Measurements from ENCODE around the gene PARD3B.

The PARD3B gene

GRCh38 chr2:205545971-205546816 is 1000.9 kb downstream of the PARD3B start:
- DNase-seq = peak; percentile 19

- DNase-seq = no peak
Measured at GRCh38 chr2:205555566-205556230, 1010.4 kb downstream of the PARD3B start.

- no peak for DNase-seq
Measured at GRCh38 chr2:205556357-205556756, 1011.1 kb downstream of the PARD3B start.

GRCh38 chr2:205556841-205557539 is 1011.7 kb downstream of the PARD3B start:
- DNase-seq = no peak

- DNase-seq = no peak
Measured at GRCh38 chr2:205557873-205558272, 1012.6 kb downstream of the PARD3B start.

- DNase-seq = no peak
Measured at GRCh38 chr2:205561441-205561840, 1016.2 kb downstream of the PARD3B start.

GRCh38 chr2:205563646-205564045 is 1018.4 kb downstream of the PARD3B start:
- no peak for DNase-seq

GRCh38 chr2:205564346-205565141 is 1019.3 kb downstream of the PARD3B start:
- no peak for DNase-seq

GRCh38 chr2:205565142-205565522 is 1019.9 kb downstream of the PARD3B start:
- DNase-seq = no peak

- no peak for DNase-seq
Measured at GRCh38 chr2:205566606-205567168, 1021.4 kb downstream of the PARD3B start.

GRCh38 chr2:205568620-205569019 is 1023.3 kb downstream of the PARD3B start:
- no peak for DNase-seq

GRCh38 chr2:205570648-205571047 is 1025.4 kb downstream of the PARD3B start:
- no peak for DNase-seq

GRCh38 chr2:205571360-205571959 is 1026.2 kb downstream of the PARD3B start:
- DNase-seq = no peak

GRCh38 chr2:205574001-205574400 is 1028.7 kb downstream of the PARD3B start:
- DNase-seq = no peak

- DNase-seq = no peak
Measured at GRCh38 chr2:205579335-205579734, 1034.1 kb downstream of the PARD3B start.

GRCh38 chr2:205580212-205580987 is 1035.1 kb downstream of the PARD3B start:
- no peak for DNase-seq

- DNase-seq = no peak
Measured at GRCh38 chr2:205582366-205582765, 1037.1 kb downstream of the PARD3B start.

- no peak for DNase-seq
Measured at GRCh38 chr2:205585449-205586383, 1040.4 kb downstream of the PARD3B start.

GRCh38 chr2:205586626-205587025 is 1041.4 kb downstream of the PARD3B start:
- DNase-seq = no peak

GRCh38 chr2:205589479-205589878 is 1044.2 kb downstream of the PARD3B start:
- no peak for DNase-seq
